ENCODE data around the gene RAPGEF1. TPM values are rescaled to one million over a fixed set of nuclear protein-coding genes. Genes with fewer than 3 reads are reported as not detected.

RAPGEF1 gene
- total RNA-seq, 1 experiment from 2014 or later, result 25.2 TPM

GRCh38 chr9:131658377-131659129 lies 81.3 kb downstream of the RAPGEF1 start:
- Histone ChIP-seq H2AFZ (ENCODE audit: low read length) (0 out of 2 replicates have a peak overlapping the region, but pooled peaks have one; percentile 17), H3K9me2 (replicated peaks; ENCODE audit: low read length) (no peaks in the 10 kb centered on the region), H3K4me2 (ENCODE audit: low read length) (peak overlapping the region; percentile 77), H3K9ac (ENCODE audit: low read length) (peak overlapping the region; percentile 39; the same call in 1 of the 2 replicates), H3K4me3 (ENCODE audit: low read length) (peak overlapping the region; percentile 41; the same call in 1 of the 2 replicates), H3K79me2 (ENCODE audit: low read length) (peaks cover 21% of the 10 kb centered on the region), H3K9me3 (ENCODE audit: low read length) (no peaks in the 10 kb centered on the region), H3K27me3 (ENCODE audit: low read length) (no peaks in the 10 kb centered on the region), H3K36me3 (ENCODE audit: low read depth, low read length) (no peaks in the 10 kb centered on the region), H3F3A (ENCODE audit: low read length, unreplicated experiment) (no peaks in the 10 kb centered on the region), H4K20me1 (ENCODE audit: low read length) (no peaks in the 10 kb centered on the region), H3K4me1 (ENCODE audit: insufficient read depth, low read length) (peaks cover 25% of the 10 kb centered on the region), H3K27ac (ENCODE audit: low read length) (peak overlapping the region; percentile 89)
- intact Hi-C loops (cut with micrococcal nuclease), result loop anchor here (1.0 to 5.0 kb wide), 2 partner anchors 20 to 74 kb away; no protein-coding TSS in a partner anchor
- peak; percentile 94 for ATAC-seq
- DNase-seq, result peak; percentile 88
- TF ChIP-seq CTCF (conservative IDR thresholded peaks at IDR 0.05; ENCODE audit: low read depth, low read length) (no peak), EZH2phosphoT487 (IDR thresholded peaks at IDR 0.05; ENCODE audit: borderline replicate concordance, low read length) (no peak), EZH2 (IDR thresholded peaks at IDR 0.05; ENCODE audit: low read length, unreplicated experiment) (no peak)
- ChIA-PET CTCF (no interaction called here), POLR2A (ENCODE audit: unreplicated experiment) (no interaction called here)
- TSS peak; percentile 100 for BruUV-seq (replicated peaks)

GRCh38 chr9:131657940-131658339 lies 81.9 kb downstream of the RAPGEF1 start:
- ChIA-PET POLR2A (ENCODE audit: unreplicated experiment) (no interaction called here), CTCF (no interaction called here)
- Histone ChIP-seq H3K4me2 (ENCODE audit: low read length) (peak overlapping the region; percentile 77), H3K4me3 (ENCODE audit: low read length) (peak overlapping the region; percentile 41; the same call in 1 of the 2 replicates), H4K20me1 (ENCODE audit: low read length) (no peaks in the 10 kb centered on the region), H2AFZ (ENCODE audit: low read length) (peak overlapping the region; percentile 60; the same call in 1 of the 2 replicates), H3K4me1 (ENCODE audit: insufficient read depth, low read length) (peaks cover 25% of the 10 kb centered on the region), H3K27me3 (ENCODE audit: low read length) (no peaks in the 10 kb centered on the region), H3F3A (ENCODE audit: low read length, unreplicated experiment) (no peaks in the 10 kb centered on the region), H3K36me3 (ENCODE audit: low read depth, low read length) (no peaks in the 10 kb centered on the region), H3K9me2 (replicated peaks; ENCODE audit: low read length) (no peaks in the 10 kb centered on the region), H3K27ac (ENCODE audit: low read length) (peak overlapping the region; percentile 89), H3K9me3 (ENCODE audit: low read length) (no peaks in the 10 kb centered on the region), H3K9ac (ENCODE audit: low read length) (peak overlapping the region; percentile 39; the same call in 1 of the 2 replicates), H3K79me2 (ENCODE audit: low read length) (peaks cover 25% of the 10 kb centered on the region)
- BruUV-seq (replicated peaks), result no TSS peak
- intact Hi-C loops (cut with micrococcal nuclease), result loop anchor here (1.0 to 5.0 kb wide), 2 partner anchors 20 to 74 kb away; no protein-coding TSS in a partner anchor
- ATAC-seq, result peak; percentile 33
- TF ChIP-seq EZH2phosphoT487 (IDR thresholded peaks at IDR 0.05; ENCODE audit: borderline replicate concordance, low read length) (no peak), CTCF (conservative IDR thresholded peaks at IDR 0.05; ENCODE audit: low read depth, low read length) (no peak)
- DNase-seq, result peak; percentile 36

- intact Hi-C loops (cut with micrococcal nuclease), result loop anchor here (5.0 kb wide), 1 partner anchor 75 kb away; no protein-coding TSS in a partner anchor
- Histone ChIP-seq H3K27me3 (ENCODE audit: low read length) (no peaks in the 10 kb centered on the region), H2AFZ (ENCODE audit: low read length) (peak overlapping the region; percentile 60; the same call in 1 of the 2 replicates), H3K9ac (ENCODE audit: low read length) (peak overlapping the region; percentile 39; the same call in 1 of the 2 replicates), H3K36me3 (ENCODE audit: low read depth, low read length) (no peaks in the 10 kb centered on the region), H3F3A (ENCODE audit: low read length, unreplicated experiment) (no peaks in the 10 kb centered on the region), H3K4me3 (ENCODE audit: low read length) (no peak overlapping the region), H3K4me2 (ENCODE audit: low read length) (peak overlapping the region; percentile 77), H3K27ac (ENCODE audit: low read length) (peak overlapping the region; percentile 89), H3K9me2 (replicated peaks; ENCODE audit: low read length) (no peaks in the 10 kb centered on the region), H3K79me2 (ENCODE audit: low read length) (peaks cover 25% of the 10 kb centered on the region), H4K20me1 (ENCODE audit: low read length) (no peaks in the 10 kb centered on the region), H3K9me3 (ENCODE audit: low read length) (no peaks in the 10 kb centered on the region), H3K4me1 (ENCODE audit: insufficient read depth, low read length) (peaks cover 25% of the 10 kb centered on the region)
- ChIA-PET CTCF (no interaction called here), POLR2A (ENCODE audit: unreplicated experiment) (no interaction called here)
- TF ChIP-seq EZH2phosphoT487 (IDR thresholded peaks at IDR 0.05; ENCODE audit: borderline replicate concordance, low read length), result no peak
- TF ChIP-seq CTCF (conservative IDR thresholded peaks at IDR 0.05; ENCODE audit: low read depth, low read length), result no peak
- no peak for TF ChIP-seq EZH2 (IDR thresholded peaks at IDR 0.05; ENCODE audit: low read length, unreplicated experiment)
- BruUV-seq (replicated peaks), result no TSS peak
- ATAC-seq (peak; percentile 56), DNase-seq (peak; percentile 53)
Measured at GRCh38 chr9:131657456-131657855, 82.4 kb downstream of the RAPGEF1 start.

Measured in PC-3 (cell line).